Measurements from ENCODE around the gene SEMA6B. TPM values are rescaled to one million over a fixed set of nuclear protein-coding genes. Genes with fewer than 3 reads are reported as not detected.

Gene SEMA6B
- total RNA-seq, 1 donor from 2014 or later, result 11.5 TPM

GRCh38 chr19:4519521-4520277, 39.8 kb downstream of the SEMA6B start:
- Histone ChIP-seq H3K36me3 (ENCODE audit: control insufficient read depth in 3 of 3, insufficient read depth in 3 of 3, low read length in 3 of 3) (peaks cover 3 to 27% (median 11%) of the 10 kb centered on the region in 3 donors), H3K4me1 (ENCODE audit: control insufficient read depth in 3 of 3, insufficient read depth in 3 of 3, low read length in 3 of 3) (peaks cover 17 to 51% (median 35%) of the 10 kb centered on the region in 3 donors), H3K9ac (ENCODE audit: low read depth in 1 of 3, low read length in 3 of 3) (peak overlapping the region; percentile 19 to 98 (median 74)), H3K27ac (ENCODE audit: low read depth, low read length) (peak overlapping the region; percentile 99), H3K9me3 (ENCODE audit: control insufficient read depth in 3 of 3, low read length in 3 of 3) (no peaks in the 10 kb centered on the region), H3K4me3 (ENCODE audit: low read length in 3 of 3) (no peak overlapping the region), H3K27me3 (ENCODE audit: control insufficient read depth in 3 of 3, insufficient read depth in 3 of 3, low read length in 3 of 3) (peaks cover 0 to 2% (median 0%) of the 10 kb centered on the region in 3 donors)

DNA sequence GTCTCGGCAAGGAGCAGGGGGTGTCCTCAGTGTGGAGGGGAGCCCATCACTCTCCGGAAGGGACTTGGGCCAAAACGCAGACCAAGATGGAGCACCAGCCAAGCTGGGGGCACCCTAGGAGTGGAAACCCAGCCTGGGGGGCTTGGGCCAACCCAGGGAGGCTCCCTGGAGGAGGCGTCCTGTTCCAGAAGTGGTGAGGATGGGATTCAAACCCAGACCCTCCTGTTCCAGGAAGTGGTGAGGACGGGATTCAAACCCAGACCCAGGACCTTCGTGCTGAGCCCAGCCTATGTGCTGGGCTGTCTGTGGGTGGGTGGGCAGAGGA, 40.4 kb downstream of the SEMA6B start:
- peak overlapping the region in 2 of 3 donors; percentile 56 to 90 for H3K4me3 ChIP-seq (ENCODE audit: low read length in 3 of 3)
- H3K36me3 ChIP-seq (ENCODE audit: control insufficient read depth in 3 of 3, insufficient read depth in 3 of 3, low read length in 3 of 3), result peaks cover 3 to 27% (median 11%) of the 10 kb centered on the region in 3 donors
- H3K9me3 ChIP-seq (ENCODE audit: control insufficient read depth in 3 of 3, low read length in 3 of 3), result no peaks in the 10 kb centered on the region
- peak overlapping the region; percentile 19 to 98 (median 74) for H3K9ac ChIP-seq (ENCODE audit: low read depth in 1 of 3, low read length in 3 of 3)
- peaks cover 17 to 52% (median 35%) of the 10 kb centered on the region in 3 donors for H3K4me1 ChIP-seq (ENCODE audit: control insufficient read depth in 3 of 3, insufficient read depth in 3 of 3, low read length in 3 of 3)
- peaks cover 0 to 2% (median 0%) of the 10 kb centered on the region in 3 donors for H3K27me3 ChIP-seq (ENCODE audit: control insufficient read depth in 3 of 3, insufficient read depth in 3 of 3, low read length in 3 of 3)
- H3K27ac ChIP-seq (ENCODE audit: low read depth, low read length), result peak overlapping the region; percentile 99

DNA sequence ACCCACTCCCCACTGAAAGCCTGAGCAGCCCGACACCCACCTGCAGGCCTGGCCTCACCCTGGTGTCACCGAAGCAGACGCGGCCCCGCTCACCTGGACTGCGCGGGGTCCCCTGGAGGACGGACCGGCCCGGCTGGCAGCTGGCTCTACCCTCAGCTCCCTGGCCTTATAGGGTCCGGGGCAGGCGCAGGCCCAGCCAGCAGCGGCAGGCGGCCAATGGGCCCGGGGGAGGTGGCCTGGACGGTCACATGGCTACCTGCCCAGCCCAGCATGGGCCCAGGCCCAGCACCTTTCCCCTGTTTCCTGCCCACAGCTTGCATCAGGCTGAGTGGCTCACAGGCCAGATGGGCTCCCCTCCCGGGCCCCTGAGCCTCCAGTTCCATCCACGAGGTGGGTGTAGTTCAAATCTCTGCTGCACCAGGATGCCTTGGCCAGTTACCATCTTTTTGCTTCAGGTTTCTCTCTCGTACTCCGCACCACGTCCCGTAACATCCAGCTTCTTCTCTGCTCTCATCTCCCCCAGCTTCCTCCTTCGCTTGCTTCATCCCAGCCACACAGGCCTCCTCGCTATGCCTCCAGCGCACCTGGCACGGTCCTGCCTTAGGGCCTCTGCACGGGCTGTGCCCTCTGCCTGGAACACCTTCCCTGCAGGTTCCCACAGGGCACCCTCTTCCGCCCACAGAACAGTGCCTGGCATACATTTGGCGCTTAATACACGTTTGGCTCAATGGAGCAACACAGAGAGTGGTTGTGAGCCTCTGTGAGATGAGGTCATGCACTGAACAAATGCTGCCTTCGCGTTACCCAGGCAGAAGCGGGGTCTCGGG, 40.9 kb downstream of the SEMA6B start, which contains the start of gene PLIN4:
Gene PLIN4, minus strand, starts transcription at position 142 of the 827 bp plus-strand sequence. CDS start 214 bp downstream, outside the sequence.
- peaks cover 20 to 57% (median 41%) of the 10 kb centered on the region in 3 donors for H3K4me1 ChIP-seq (ENCODE audit: control insufficient read depth in 3 of 3, insufficient read depth in 3 of 3, low read length in 3 of 3)
- peaks cover 0 to 2% (median 0%) of the 10 kb centered on the region in 3 donors for H3K27me3 ChIP-seq (ENCODE audit: control insufficient read depth in 3 of 3, insufficient read depth in 3 of 3, low read length in 3 of 3)
- H3K36me3 ChIP-seq (ENCODE audit: control insufficient read depth in 3 of 3, insufficient read depth in 3 of 3, low read length in 3 of 3), result peaks cover 7 to 33% (median 16%) of the 10 kb centered on the region in 3 donors
- no peaks in the 10 kb centered on the region for H3K9me3 ChIP-seq (ENCODE audit: control insufficient read depth in 3 of 3, low read length in 3 of 3)
- peak within 1 kb of the TSS; percentile 99 for H3K27ac ChIP-seq (ENCODE audit: low read depth, low read length)
- H3K9ac ChIP-seq (ENCODE audit: low read depth in 1 of 3, low read length in 3 of 3), result peak within 1 kb of the TSS; percentile 93 to 98 (median 98)
- H3K4me3 ChIP-seq (ENCODE audit: low read length in 3 of 3), result peak within 1 kb of the TSS; percentile 87 to 90 (median 90)

- Histone ChIP-seq H3K4me3 (ENCODE audit: low read length in 3 of 3) (peak overlapping the region; percentile 87 to 90 (median 90)), H3K9ac (ENCODE audit: low read depth in 1 of 3, low read length in 3 of 3) (peak overlapping the region; percentile 93 to 98 (median 98))
Observed at GRCh38 chr19:4517451-4518057, 41.9 kb downstream of the SEMA6B start.

GRCh38 chr19:4516939-4517300, 42.6 kb downstream of the SEMA6B start:
- Histone ChIP-seq H3K27me3 (ENCODE audit: control insufficient read depth in 3 of 3, insufficient read depth in 3 of 3, low read length in 3 of 3) (peaks cover 0 to 2% (median 0%) of the 10 kb centered on the region in 3 donors), H3K4me1 (ENCODE audit: control insufficient read depth in 3 of 3, insufficient read depth in 3 of 3, low read length in 3 of 3) (peaks cover 35 to 67% (median 52%) of the 10 kb centered on the region in 3 donors), H3K9me3 (ENCODE audit: control insufficient read depth in 3 of 3, low read length in 3 of 3) (no peaks in the 10 kb centered on the region), H3K36me3 (ENCODE audit: control insufficient read depth in 3 of 3, insufficient read depth in 3 of 3, low read length in 3 of 3) (peaks cover 14 to 38% (median 24%) of the 10 kb centered on the region in 3 donors), H3K27ac (ENCODE audit: low read depth, low read length) (peak overlapping the region; percentile 99), H3K9ac (ENCODE audit: low read depth in 1 of 3, low read length in 3 of 3) (peak overlapping the region; percentile 93 to 98 (median 98)), H3K4me3 (ENCODE audit: low read length in 3 of 3) (peak overlapping the region; percentile 87 to 90 (median 90))

More at GRCh38 chr19:4517451-4518057, 41.9 kb downstream of the SEMA6B start:
- H3K9me3 ChIP-seq (ENCODE audit: control insufficient read depth in 3 of 3, low read length in 3 of 3), result no peaks in the 10 kb centered on the region
- H3K27ac ChIP-seq (ENCODE audit: low read depth, low read length), result peak overlapping the region; percentile 99
- H3K36me3 ChIP-seq (ENCODE audit: control insufficient read depth in 3 of 3, insufficient read depth in 3 of 3, low read length in 3 of 3), result peaks cover 11 to 38% (median 26%) of the 10 kb centered on the region in 3 donors
- H3K4me1 ChIP-seq (ENCODE audit: control insufficient read depth in 3 of 3, insufficient read depth in 3 of 3, low read length in 3 of 3), result peaks cover 29 to 61% (median 45%) of the 10 kb centered on the region in 3 donors
- peaks cover 0 to 2% (median 0%) of the 10 kb centered on the region in 3 donors for H3K27me3 ChIP-seq (ENCODE audit: control insufficient read depth in 3 of 3, insufficient read depth in 3 of 3, low read length in 3 of 3)

- peak overlapping the region; percentile 99 for H3K27ac ChIP-seq (ENCODE audit: low read depth, low read length)
- peaks cover 0 to 2% (median 0%) of the 10 kb centered on the region in 3 donors for H3K27me3 ChIP-seq (ENCODE audit: control insufficient read depth in 3 of 3, insufficient read depth in 3 of 3, low read length in 3 of 3)
- peak overlapping the region; percentile 93 to 98 (median 98) for H3K9ac ChIP-seq (ENCODE audit: low read depth in 1 of 3, low read length in 3 of 3)
- H3K36me3 ChIP-seq (ENCODE audit: control insufficient read depth in 3 of 3, insufficient read depth in 3 of 3, low read length in 3 of 3), result peaks cover 15 to 38% (median 20%) of the 10 kb centered on the region in 3 donors
- H3K4me1 ChIP-seq (ENCODE audit: control insufficient read depth in 3 of 3, insufficient read depth in 3 of 3, low read length in 3 of 3), result peaks cover 40 to 73% (median 57%) of the 10 kb centered on the region in 3 donors
- H3K4me3 ChIP-seq (ENCODE audit: low read length in 3 of 3), result peak overlapping the region; percentile 64 to 90 (median 90)
- no peaks in the 10 kb centered on the region for H3K9me3 ChIP-seq (ENCODE audit: control insufficient read depth in 3 of 3, low read length in 3 of 3)
Observed at GRCh38 chr19:4516199-4516938, 43.1 kb downstream of the SEMA6B start.

GRCh38 chr19:4515732-4516131, 43.8 kb downstream of the SEMA6B start:
- peak overlapping the region; percentile 99 for H3K27ac ChIP-seq (ENCODE audit: low read depth, low read length)
- H3K4me3 ChIP-seq (ENCODE audit: low read length in 3 of 3), result no peak overlapping the region
- peaks cover 15 to 39% (median 20%) of the 10 kb centered on the region in 3 donors for H3K36me3 ChIP-seq (ENCODE audit: control insufficient read depth in 3 of 3, insufficient read depth in 3 of 3, low read length in 3 of 3)
- peaks cover 43 to 79% (median 64%) of the 10 kb centered on the region in 3 donors for H3K4me1 ChIP-seq (ENCODE audit: control insufficient read depth in 3 of 3, insufficient read depth in 3 of 3, low read length in 3 of 3)
- H3K9ac ChIP-seq (ENCODE audit: low read depth in 1 of 3, low read length in 3 of 3), result peak overlapping the region in 1 of 3 donors; percentile 98
- H3K9me3 ChIP-seq (ENCODE audit: control insufficient read depth in 3 of 3, low read length in 3 of 3), result no peaks in the 10 kb centered on the region
- H3K27me3 ChIP-seq (ENCODE audit: control insufficient read depth in 3 of 3, insufficient read depth in 3 of 3, low read length in 3 of 3), result peaks cover 0 to 2% (median 0%) of the 10 kb centered on the region in 3 donors

DNA sequence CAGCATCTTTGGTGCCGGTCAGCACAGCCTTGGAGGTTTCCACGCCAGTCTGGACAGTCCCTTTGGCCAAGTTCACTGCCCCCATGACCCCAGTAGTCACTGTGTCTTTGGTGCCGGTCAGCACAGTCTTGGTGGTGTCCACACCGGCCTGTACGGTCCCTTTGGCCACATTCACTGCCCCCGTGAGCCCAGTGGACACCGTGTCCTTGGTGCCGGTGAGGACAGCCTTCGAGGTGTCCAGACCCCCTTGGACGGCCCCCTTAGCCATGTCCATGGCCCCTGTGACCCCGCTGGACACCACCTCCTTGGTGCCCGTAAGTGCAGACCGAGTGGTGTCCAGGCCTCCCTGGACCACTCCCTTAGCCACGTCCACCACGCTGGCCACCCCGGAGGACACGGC, 46.2 kb downstream of the SEMA6B start:
- Histone ChIP-seq H3K36me3 (ENCODE audit: control insufficient read depth in 3 of 3, insufficient read depth in 3 of 3, low read length in 3 of 3) (peaks cover 20 to 43% (median 21%) of the 10 kb centered on the region in 3 donors), H3K27me3 (ENCODE audit: control insufficient read depth in 3 of 3, insufficient read depth in 3 of 3, low read length in 3 of 3) (peaks cover 0 to 2% (median 0%) of the 10 kb centered on the region in 3 donors), H3K9me3 (ENCODE audit: control insufficient read depth in 3 of 3, low read length in 3 of 3) (no peaks in the 10 kb centered on the region), H3K4me1 (ENCODE audit: control insufficient read depth in 3 of 3, insufficient read depth in 3 of 3, low read length in 3 of 3) (peaks cover 34 to 72% (median 60%) of the 10 kb centered on the region in 3 donors), H3K9ac (ENCODE audit: low read depth in 1 of 3, low read length in 3 of 3) (peak overlapping the region in 1 of 3 donors; percentile 64), H3K4me3 (ENCODE audit: low read length in 3 of 3) (no peak overlapping the region), H3K27ac (ENCODE audit: low read depth, low read length) (peak overlapping the region; percentile 23)

- no peaks in the 10 kb centered on the region for H3K9me3 ChIP-seq (ENCODE audit: control insufficient read depth in 3 of 3, low read length in 3 of 3)
- H3K27me3 ChIP-seq (ENCODE audit: control insufficient read depth in 3 of 3, insufficient read depth in 3 of 3, low read length in 3 of 3), result no peaks in the 10 kb centered on the region
- peak overlapping the region; percentile 25 for H3K27ac ChIP-seq (ENCODE audit: low read depth, low read length)
- H3K4me3 ChIP-seq (ENCODE audit: low read length in 3 of 3), result peak overlapping the region in 2 of 3 donors; percentile 52 to 65
- peaks cover 27 to 51% (median 30%) of the 10 kb centered on the region in 3 donors for H3K36me3 ChIP-seq (ENCODE audit: control insufficient read depth in 3 of 3, insufficient read depth in 3 of 3, low read length in 3 of 3)
- peaks cover 39 to 72% (median 62%) of the 10 kb centered on the region in 3 donors for H3K4me1 ChIP-seq (ENCODE audit: control insufficient read depth in 3 of 3, insufficient read depth in 3 of 3, low read length in 3 of 3)
- peak overlapping the region in 2 of 3 donors; percentile 20 to 69 for H3K9ac ChIP-seq (ENCODE audit: low read depth in 1 of 3, low read length in 3 of 3)
Observed at GRCh38 chr19:4512070-4512469, 47.4 kb downstream of the SEMA6B start.
